GM12878 (cell line): ENCODE results near the gene ALS2. TPM values are rescaled to one million over a fixed set of nuclear protein-coding genes. Genes with fewer than 3 reads are reported as not detected.

ENCODE experiments used
- ATAC-seq: fragments of 200-7000 bp; cut with Tn5 transposase; 3 replicates; pipeline ENCODE4 v1.9.1; 2020; ENCODE audit warnings: mild to moderate bottlenecking, moderate library complexity
- BruUV-seq: library from RNA; stranded (reverse); fragments of 400-500 nt; replicated peaks from 2 replicates; lab custom pipeline; 2021; lab: Mats Ljungman, UMichigan
- CTCF ChIA-PET: fragments of 300-600 bp; sonication (Branson Sonifier 250); formaldehyde crosslinking; extraction: SDS; loops from one replicate; lab custom pipeline; 2021; ENCODE audit warnings: inconsistent platforms; lab: Yijun Ruan, JAX
- POLR2A ChIA-PET: fragments of 350-600 bp; formaldehyde crosslinking; extraction: SDS; loops from one replicate; lab custom pipeline; 2021; ENCODE audit warnings: inconsistent platforms; lab: Charles Lee
- RAD21 ChIA-PET: fragments of 300-600 bp; sonication (Branson Sonifier 250); formaldehyde crosslinking; loops from one replicate; lab custom pipeline; 2023; ENCODE audit warnings: antibody characterized with exemption; ENCODE audit not compliant: unreplicated experiment; lab: Charles Lee
- SMC1A ChIA-PET: fragments of 300-600 bp; sonication (Branson Sonifier 250); formaldehyde crosslinking; loops from one replicate; lab custom pipeline; 2023; ENCODE audit not compliant: unreplicated experiment, uncharacterized antibody; lab: Charles Lee
- DNase-seq: peaks from one replicate; pipeline ENCODE4 v3.0.0-alpha.2; 2011; ENCODE audit warnings: low read depth, low spot score
- FAIRE-seq: peaks from 3 replicates; lab custom pipeline; 2011; peaks lifted over from hg19 to GRCh38; lab: Jason Lieb, UNC
- H2AFZ ChIP-seq: 2 replicates; pipeline ENCODE4 v1.6.0; 2011; ENCODE audit warnings: low read depth, low read length, control low read depth; ENCODE audit not compliant: control insufficient read depth
- H3K27ac ChIP-seq: 2 replicates; pipeline ENCODE4 v1.5.1; 2011; ENCODE audit warnings: control low read depth; ENCODE audit not compliant: control insufficient read depth, insufficient read depth
- H3K27me3 ChIP-seq, 2 experiments: replicated peaks in 1 of 2; 2 replicates each; pipeline versions ENCODE4 v1.6.0 to v1.6.1; 2011; ENCODE audit warnings: low read length in 1 of 2; ENCODE audit not compliant: control insufficient read depth in 2 of 2, insufficient read depth in 2 of 2
- H3K36me3 ChIP-seq, 2 experiments: 2 replicates each; pipeline ENCODE4 v1.5.1; 2011; ENCODE audit warnings: low read length in 1 of 2; ENCODE audit not compliant: control insufficient read depth in 2 of 2, insufficient read depth in 2 of 2
- H3K4me1 ChIP-seq: 2 replicates; pipeline ENCODE4 v1.6.1; 2011; ENCODE audit warnings: mild to moderate bottlenecking, low read length, moderate library complexity, mixed read lengths; ENCODE audit not compliant: control insufficient read depth, insufficient read depth
- H3K4me2 ChIP-seq: 2 replicates; pipeline ENCODE4 v1.6.0; 2011; ENCODE audit warnings: control low read depth; ENCODE audit not compliant: control insufficient read depth, insufficient read depth
- H3K4me3 ChIP-seq: fragments of 200-600 bp; sonication (generic); 2 replicates; pipeline ENCODE4 v1.5.1; 2016
- H3K79me2 ChIP-seq: 2 replicates; pipeline ENCODE4 v1.6.0; 2011; ENCODE audit warnings: low read length; ENCODE audit not compliant: control insufficient read depth, insufficient read depth
- H3K9ac ChIP-seq: 2 replicates; pipeline ENCODE4 v1.8.0; 2011; ENCODE audit warnings: low read length, control low read depth, mixed read lengths; ENCODE audit not compliant: control insufficient read depth, insufficient read depth
- H3K9me3 ChIP-seq: replicated peaks from 3 replicates; pipeline ENCODE4 v1.5.1; 2011; ENCODE audit warnings: mild to moderate bottlenecking, low read length; ENCODE audit not compliant: control insufficient read depth, insufficient read depth
- H4K20me1 ChIP-seq: 2 replicates; pipeline ENCODE4 v1.6.0; 2011; ENCODE audit not compliant: control insufficient read depth, insufficient read depth
- BCL3 ChIP-seq: IDR thresholded peaks from 2 replicates; pipeline ENCODE4 v1.6.1; 2011; ENCODE audit warnings: borderline replicate concordance, low read depth, mild to moderate bottlenecking, moderate library complexity, low read length; ENCODE audit not compliant: insufficient read depth, poor library complexity, severe bottlenecking
- KAT2A ChIP-seq: conservative IDR thresholded peaks from 2 replicates; pipeline ENCODE4 v1.6.1; 2011; ENCODE audit warnings: low read depth, low read length; ENCODE audit not compliant: control insufficient read depth
- MYC ChIP-seq: IDR thresholded peaks from 2 replicates; pipeline ENCODE4 v1.6.1; 2011; ENCODE audit warnings: mild to moderate bottlenecking, low read length, moderate library complexity, inconsistent platforms; ENCODE audit not compliant: insufficient read depth, insufficient replicate concordance, insufficient read length, severe bottlenecking
- NFXL1 ChIP-seq: fragments of 450-650 bp; IDR thresholded peaks from 2 replicates; pipeline ENCODE4 v1.6.1; 2017; ENCODE audit warnings: antibody characterized with exemption, mild to moderate bottlenecking, borderline replicate concordance
- NFYA ChIP-seq: IDR thresholded peaks from 2 replicates; pipeline ENCODE4 v1.6.1; 2011; ENCODE audit warnings: low read depth, mild to moderate bottlenecking, low read length, improper control_type of control experiment, borderline replicate concordance
- NKRF ChIP-seq: fragments of 450-650 bp; conservative IDR thresholded peaks from 2 replicates; pipeline ENCODE4 v1.6.1; 2017; ENCODE audit warnings: mild to moderate bottlenecking, moderate library complexity
- ZNF384 ChIP-seq: IDR thresholded peaks from 2 replicates; pipeline ENCODE4 v1.6.1; 2012; ENCODE audit warnings: low read depth, mild to moderate bottlenecking, low read length, improper control_type of control experiment, borderline replicate concordance
- WGBS: methylation state at CpG from one replicate; pipeline ENCODE4 v1.1.6; 2016; ENCODE audit warnings: low lambda C conversion rate; ENCODE audit not compliant: insufficient replicate concordance, insufficient coverage; ENCODE audit errors: missing lambda C conversion rate; 5-methylcytosine and 5-hydroxymethylcytosine counted together
- in situ Hi-C: fragments of 300-500 bp; cut with MboI; formaldehyde crosslinking; loops from 9 replicates; pipeline ENCODE4 v1.14.3; 2018; ENCODE audit warnings: mixed read lengths
- intact Hi-C: fragments of 100-400 bp; cut with micrococcal nuclease; formaldehyde crosslinking; loops from one replicate; pipeline ENCODE4 v1.14.2; 2022; ENCODE audit not compliant: unreplicated experiment
- polyA plus RNA-seq, 11 experiments: library from polyadenylated mRNA; depleted of rRNA in 4 of 11; unstranded in 6 of 11; stranded (reverse) in 5 of 11; fragments of >200 nt; fragmentation: Nextera tagmentation in 4 of 11; fragmentation: Illumina TruSeq in 1 of 11; extraction: Ambion mirVana in 4 of 11; extraction: Trizol in 1 of 11; gene quantifications; 1 replicate in 1 of 11; 2 replicates in 10 of 11; pipeline versions ENCODE4 v1.2.1 to v1.2.3, GENCODE V29; 2011 to 2016; ENCODE audit warnings: inconsistent platforms in 2 of 11, missing spikeins in 2 of 11, low read depth in 1 of 11
- small RNA-seq: library from RNA; depleted of rRNA; stranded (forward); fragments of <200 nt; gene quantifications from one replicate; pipeline ENCODE3, GENCODE V24; 2014
- total RNA-seq, 4 experiments: library from RNA; depleted of rRNA in 3 of 4; stranded (reverse); fragments of >200 nt in 3 of 4; fragmentation: Illumina TruSeq in 1 of 4; extraction: Trizol in 1 of 4; gene quantifications; 2 replicates each; pipeline versions ENCODE4 v1.2.1 to v1.2.3, GENCODE V29; 2013 to 2021

ALS2 gene
- total and polyA plus RNA-seq, 10 of the 15 experiments (the other 5 are each of a cell fraction or from before 2014, with no cell fraction given) = 2.4 to 10.4 (median 7.7) TPM

- Histone ChIP-seq H3K9me3 (no peaks in the 10 kb centered on the region), H3K27ac (no peak overlapping the region), H3K79me2 (no peaks in the 10 kb centered on the region), H3K36me3 (no peaks in the 10 kb centered on the region), H3K4me3 (no peak overlapping the region), H2AFZ (no peak overlapping the region), H3K4me2 (no peak overlapping the region)
- in situ Hi-C loops = no loop called here
- 6% methylated on average over 6 of the region's 6 CpGs for WGBS
- CTCF ChIA-PET = no interaction called here
- SMC1A ChIA-PET = interaction anchor here (0.5 to 1.7 kb wide), 3 partner anchors 14 to 652 kb away, joined by 3 to 4 read pairs (median 4); no protein-coding TSS in a partner anchor
- POLR2A ChIA-PET = no interaction called here
- no TSS peak for BruUV-seq
- FAIRE-seq (no peak), ATAC-seq (no peak), DNase-seq (no peak)
- TF ChIP-seq NFXL1 (no peak), ZNF384 (no peak), NKRF (no peak), NFYA (no peak), MYC (no peak), KAT2A (no peak), BCL3 (no peak)
- TF ChIP-seq, all 136 proteins: peak for 0
- no peaks in the 10 kb centered on the region for H3K4me1 ChIP-seq
- H3K27me3 ChIP-seq = no peaks in the 10 kb centered on the region; a peak in 3 of 4 replicates
- intact Hi-C loops = no loop called here
- H3K9ac ChIP-seq = no peak overlapping the region
- H4K20me1 ChIP-seq = peaks cover 3% of the 10 kb centered on the region; the same call in 1 of the 2 replicates
- RAD21 ChIA-PET = no interaction called here
Measured at GRCh38 chr2:201653221-201653620, 127.5 kb downstream of the ALS2 start.

Small RNAs within 50 kb of the gene (small RNA-seq; reads per million reads assigned to genes)
- gene RF00019 = not detected
- gene UBE2V1P11 = not detected

Other genes starting within 250 kb of the ALS2 start
- 17.7 and 25.4 TPM in 2 replicates for gene TMEM237, start 137.4 kb downstream of the ALS2 start, total RNA-seq (2014; rRNA removed)
- gene TMEM237, start 137.4 kb downstream of the ALS2 start, total RNA-seq (2014; rRNA removed; fragmentation: Illumina TruSeq; extraction: Trizol) = 26.1 and 29.7 TPM in 2 replicates
- gene TMEM237, start 137.4 kb downstream of the ALS2 start, total RNA-seq (2021) = 21.0 and 23.8 TPM in 2 replicates
- 15.0 and 16.8 TPM in 2 replicates for gene TMEM237, start 137.4 kb downstream of the ALS2 start, polyA plus RNA-seq (2011; rRNA removed)
- gene TMEM237, start 137.4 kb downstream of the ALS2 start, polyA plus RNA-seq (2014; fragmentation: Illumina TruSeq; extraction: Trizol) = 28.9 and 36.1 TPM in 2 replicates
- gene TMEM237, start 137.4 kb downstream of the ALS2 start, polyA plus RNA-seq (2014; fragmentation: Nextera tagmentation; extraction: Ambion mirVana) = 10 to 100 TPM; 34.9 to 39.0 TPM
- gene TMEM237, start 137.4 kb downstream of the ALS2 start, polyA plus RNA-seq (2014; rRNA removed) = 17.6 and 20.6 TPM in 2 replicates
- gene TMEM237, start 137.4 kb downstream of the ALS2 start, polyA plus RNA-seq (2016; fragmentation: Nextera tagmentation; extraction: Ambion mirVana) = 10 to 100 TPM; 43.4 to 43.7 TPM
- gene MPP4, start 82.3 kb downstream of the ALS2 start, total RNA-seq (2014; rRNA removed) = not detected in 2 replicates
- gene MPP4, start 82.3 kb downstream of the ALS2 start, total RNA-seq (2014; rRNA removed; fragmentation: Illumina TruSeq; extraction: Trizol) = not detected in 2 replicates
- 0.13 TPM in 1 of 2 replicates, not detected in the other for gene MPP4, start 82.3 kb downstream of the ALS2 start, total RNA-seq (2021)
- gene MPP4, start 82.3 kb downstream of the ALS2 start, polyA plus RNA-seq (2011; rRNA removed) = 0.03 and 0.04 TPM in 2 replicates
- 0.03 and 0.19 TPM in 2 replicates for gene MPP4, start 82.3 kb downstream of the ALS2 start, polyA plus RNA-seq (2014; fragmentation: Illumina TruSeq; extraction: Trizol)
- under 1 TPM; 0.04 to 0.14 TPM for gene MPP4, start 82.3 kb downstream of the ALS2 start, polyA plus RNA-seq (2014; fragmentation: Nextera tagmentation; extraction: Ambion mirVana)
- gene MPP4, start 82.3 kb downstream of the ALS2 start, polyA plus RNA-seq (2014; rRNA removed) = 0.06 TPM in 2 replicates
- gene MPP4, start 82.3 kb downstream of the ALS2 start, polyA plus RNA-seq (2016; fragmentation: Nextera tagmentation; extraction: Ambion mirVana) = under 1 TPM in 1 of 2 experiments, not detected in 1; 0.06 TPM
- gene CDK15, start 25.6 kb upstream of the ALS2 start, total RNA-seq (2014; rRNA removed) = not detected in 2 replicates
- gene CDK15, start 25.6 kb upstream of the ALS2 start, total RNA-seq (2014; rRNA removed; fragmentation: Illumina TruSeq; extraction: Trizol) = 0.04 TPM in 1 of 2 replicates, not detected in the other
- gene CDK15, start 25.6 kb upstream of the ALS2 start, total RNA-seq (2021) = not detected in 2 replicates
- 0.01 TPM in 1 of 2 replicates, not detected in the other for gene CDK15, start 25.6 kb upstream of the ALS2 start, polyA plus RNA-seq (2011; rRNA removed)
- gene CDK15, start 25.6 kb upstream of the ALS2 start, polyA plus RNA-seq (2014; fragmentation: Illumina TruSeq; extraction: Trizol) = not detected in 2 replicates
- gene CDK15, start 25.6 kb upstream of the ALS2 start, polyA plus RNA-seq (2014; fragmentation: Nextera tagmentation; extraction: Ambion mirVana) = not detected
- not detected in 2 replicates for gene CDK15, start 25.6 kb upstream of the ALS2 start, polyA plus RNA-seq (2014; rRNA removed)
- not detected for gene CDK15, start 25.6 kb upstream of the ALS2 start, polyA plus RNA-seq (2016; fragmentation: Nextera tagmentation; extraction: Ambion mirVana)